22Rv1 (cell line): ENCODE data around the gene SERPING1.

Experiments
- H3K27ac ChIP-seq: fragments of 450-650 bp; 2 replicates; pipeline ENCODE4 v1.5.1; 2017
- CTCF ChIP-seq: fragments of 450-650 bp; IDR thresholded peaks from 2 replicates; pipeline ENCODE4 v1.5.1; 2017; ENCODE audit warnings: mild to moderate bottlenecking
- ZFX ChIP-seq: fragments of 450-650 bp; IDR thresholded peaks from 2 replicates; pipeline ENCODE4 v1.6.1; 2017; ENCODE audit warnings: antibody characterized with exemption, borderline replicate concordance

Gene SERPING1

GRCh38 chr11:57597916-57598830 is 688 bp downstream of the SERPING1 start:
- no peak overlapping the region for H3K27ac ChIP-seq
- TF ChIP-seq CTCF (no peak), ZFX (no peak)

- TF ChIP-seq CTCF, result no peak
- no peak for TF ChIP-seq ZFX
- H3K27ac ChIP-seq, result no peak overlapping the region
Measured at GRCh38 chr11:57598831-57599155, 1.3 kb downstream of the SERPING1 start.

- no peak overlapping the region for H3K27ac ChIP-seq
- TF ChIP-seq CTCF, result no peak
- TF ChIP-seq ZFX, result no peak
Measured at GRCh38 chr11:57599381-57599780, 1.9 kb downstream of the SERPING1 start.

GRCh38 chr11:57601297-57601696 is 3.8 kb downstream of the SERPING1 start:
- TF ChIP-seq CTCF, result no peak
- TF ChIP-seq ZFX, result no peak
- H3K27ac ChIP-seq, result no peak overlapping the region

- TF ChIP-seq CTCF (no peak), ZFX (no peak)
- H3K27ac ChIP-seq, result no peak overlapping the region
Measured at GRCh38 chr11:57604296-57605027, 7.0 kb downstream of the SERPING1 start.

GRCh38 chr11:57605028-57605420 is 7.5 kb downstream of the SERPING1 start:
- H3K27ac ChIP-seq, result no peak overlapping the region
- no peak for TF ChIP-seq ZFX
- TF ChIP-seq CTCF, result no peak

- no peak for TF ChIP-seq ZFX
- no peak for TF ChIP-seq CTCF
- no peak overlapping the region for H3K27ac ChIP-seq
Measured at GRCh38 chr11:57610170-57610569, 12.7 kb downstream of the SERPING1 start.
